Measurements from ENCODE around the gene NCK2.
"Not testable (repeated sequence)": the region's sequence is repeated elsewhere in the genome, so short reads cannot be mapped to it uniquely, and the experiment has no call there.

Gene NCK2

DNA sequence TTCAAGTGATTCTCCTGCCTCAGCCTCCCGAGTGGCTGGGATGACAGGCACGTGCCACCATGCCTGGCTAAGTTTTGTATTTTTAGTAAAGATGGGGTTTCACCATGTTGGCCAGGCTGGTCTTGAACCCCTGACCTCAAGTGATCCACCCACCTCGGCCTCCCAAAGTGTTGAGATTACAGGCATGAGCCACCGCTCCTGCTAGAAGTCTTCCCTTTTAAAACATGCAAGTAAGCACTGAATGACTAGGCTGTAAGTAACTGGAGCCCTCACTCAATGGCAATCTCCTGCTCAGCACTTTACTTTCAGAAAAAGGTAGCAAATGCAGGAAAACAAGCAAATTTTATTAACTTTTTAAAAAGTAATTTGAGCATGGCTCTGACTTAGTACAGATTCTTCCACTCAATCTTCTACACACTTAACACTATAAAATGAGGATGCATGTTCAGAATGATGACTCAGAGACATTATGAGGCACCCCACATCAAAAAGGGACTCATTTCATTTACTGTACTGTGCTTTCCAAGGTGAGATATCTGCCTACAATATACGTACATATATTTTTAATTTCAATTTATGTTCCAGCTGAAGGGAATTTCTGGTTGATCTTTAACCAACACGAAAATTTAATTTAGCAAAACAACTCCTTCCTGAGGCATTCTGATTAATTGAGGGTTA is 6.6 kb upstream of the NCK2 start:
- no peak for DNase-seq

DNA sequence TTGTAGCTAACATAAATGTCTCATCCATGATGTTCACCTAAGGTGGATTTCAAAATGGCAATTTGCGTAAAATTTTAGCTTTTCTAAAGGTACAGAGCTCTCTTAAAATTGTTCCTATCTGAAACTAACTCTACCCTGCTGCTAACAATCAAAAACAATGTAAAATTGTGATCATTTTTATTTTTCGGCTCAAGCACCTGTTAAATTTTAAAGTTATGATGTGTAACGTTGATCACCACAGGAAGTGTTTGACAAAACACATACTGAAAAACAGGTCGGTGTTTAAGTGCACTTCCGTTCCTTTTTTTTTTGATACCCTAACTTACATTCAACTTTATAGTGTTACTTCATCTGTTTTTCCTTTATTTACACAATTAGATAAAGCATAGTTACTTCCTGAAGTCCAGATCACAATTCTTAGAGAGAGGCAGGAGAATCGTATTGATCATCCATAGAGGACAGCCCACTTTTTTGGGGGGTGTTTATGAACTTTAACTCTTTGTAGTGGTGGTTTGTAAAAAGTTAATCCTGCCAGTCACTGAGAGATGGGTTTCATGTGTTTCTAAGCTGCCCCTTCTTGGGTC is 6.0 kb upstream of the NCK2 start:
- no peak for DNase-seq

- no peak for DNase-seq
Measured at GRCh38 chr2:105739426-105739825, 5.3 kb upstream of the NCK2 start.

- DNase-seq = no peak
Measured at GRCh38 chr2:105739944-105740530, 4.7 kb upstream of the NCK2 start.

- DNase-seq = no peak
Measured at GRCh38 chr2:105741174-105741573, 3.5 kb upstream of the NCK2 start.

GRCh38 chr2:105741617-105742016 is 3.1 kb upstream of the NCK2 start:
- no peak for DNase-seq

DNA sequence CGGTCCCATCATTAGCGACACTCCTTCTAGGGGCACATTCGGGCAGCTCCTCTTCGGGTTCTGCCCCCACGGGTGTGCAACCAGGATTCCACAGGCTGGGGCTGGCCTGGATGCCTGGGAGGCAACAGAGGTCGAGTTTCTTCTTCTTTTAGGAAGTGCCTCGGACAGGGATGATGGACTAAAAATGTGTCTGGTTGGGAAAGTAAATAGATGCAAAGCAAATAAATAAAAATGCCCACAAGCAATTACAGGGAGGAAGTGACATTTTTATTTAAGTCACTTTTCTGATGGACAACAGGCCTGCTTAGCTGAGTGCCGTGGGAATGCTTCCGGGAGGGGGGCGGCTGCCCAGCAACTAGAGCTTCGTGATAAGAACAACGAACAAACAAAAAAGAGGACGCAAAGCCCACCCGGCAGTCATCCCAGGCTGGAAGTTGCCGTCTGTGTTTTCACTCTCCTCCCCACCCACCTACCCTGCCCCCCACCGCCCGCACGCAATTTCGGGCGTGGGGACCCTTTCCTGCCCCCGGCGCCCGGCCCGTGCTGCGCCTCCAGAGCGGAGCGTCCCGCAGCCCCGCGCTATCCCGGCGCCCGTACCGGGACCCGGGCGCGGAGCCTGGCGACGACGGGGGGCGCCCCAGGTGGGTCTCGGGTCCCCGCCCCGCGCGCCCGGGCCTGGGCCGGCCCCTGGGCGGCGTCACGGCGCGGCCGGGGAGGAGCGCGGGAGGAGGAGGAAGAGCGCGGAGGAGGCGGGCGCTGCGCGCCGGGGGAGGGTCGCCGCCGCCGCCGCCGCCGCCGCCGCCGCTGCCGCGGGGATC is 412 bp upstream of the NCK2 start:
- DNase-seq = peak; percentile 64

GRCh38 chr2:105746177-105747080 is 1.7 kb downstream of the NCK2 start:
- DNase-seq = no peak

DNA sequence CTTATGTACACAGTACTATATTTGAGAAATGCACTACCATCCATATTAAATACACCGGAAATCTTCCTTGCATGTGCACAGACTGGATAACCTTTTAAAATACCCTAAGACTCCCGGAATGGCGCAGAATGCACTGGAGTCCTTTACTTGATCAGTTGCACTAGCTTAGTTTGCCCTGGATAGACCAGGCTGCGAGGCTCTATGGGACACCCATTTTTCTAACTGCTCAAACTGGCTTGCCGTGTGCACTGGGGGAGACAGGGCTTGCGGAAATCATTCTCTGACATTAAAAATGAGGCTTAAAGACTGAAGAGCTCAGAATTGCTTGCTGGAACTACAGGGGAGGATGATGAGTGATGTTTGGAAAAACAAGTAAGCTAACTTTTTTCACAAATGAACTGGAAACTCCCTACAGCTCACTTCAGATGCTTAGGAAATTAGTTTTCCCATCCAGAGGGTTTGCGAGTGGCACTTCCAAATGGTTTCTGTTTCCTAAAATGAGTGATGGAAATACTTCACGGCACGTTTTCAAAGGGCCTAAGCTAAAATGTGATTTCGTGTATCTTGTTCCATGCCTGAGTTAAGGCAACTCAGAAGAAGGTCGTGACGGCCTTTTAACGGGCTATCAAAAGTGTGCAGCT is 2.7 kb downstream of the NCK2 start:
- DNase-seq = no peak

- DNase-seq = no peak
Measured at GRCh38 chr2:105747991-105748390, 3.3 kb downstream of the NCK2 start.

DNA sequence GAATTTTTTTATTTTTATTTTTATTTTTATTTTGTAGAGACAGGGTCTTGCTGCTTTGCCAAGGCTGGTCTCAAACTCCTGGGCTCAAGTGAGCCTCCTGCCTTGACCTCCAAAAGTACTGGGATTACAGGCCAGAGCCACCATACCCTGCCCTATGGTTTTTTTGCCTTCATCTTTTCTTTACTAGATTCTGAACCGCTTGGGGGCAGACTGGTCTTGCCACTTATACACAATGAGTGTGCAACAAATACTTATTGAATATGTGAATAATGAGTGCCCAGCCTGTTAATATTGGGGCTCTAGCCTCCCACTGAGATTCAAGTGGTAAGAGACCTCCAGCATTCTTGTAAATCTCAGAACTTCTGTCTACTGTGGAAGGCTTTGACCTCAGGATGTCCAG is 3.9 kb downstream of the NCK2 start:
- DNase-seq = no peak

GRCh38 chr2:105749583-105750400 is 5.1 kb downstream of the NCK2 start:
- DNase-seq = peak; percentile 22

DNA sequence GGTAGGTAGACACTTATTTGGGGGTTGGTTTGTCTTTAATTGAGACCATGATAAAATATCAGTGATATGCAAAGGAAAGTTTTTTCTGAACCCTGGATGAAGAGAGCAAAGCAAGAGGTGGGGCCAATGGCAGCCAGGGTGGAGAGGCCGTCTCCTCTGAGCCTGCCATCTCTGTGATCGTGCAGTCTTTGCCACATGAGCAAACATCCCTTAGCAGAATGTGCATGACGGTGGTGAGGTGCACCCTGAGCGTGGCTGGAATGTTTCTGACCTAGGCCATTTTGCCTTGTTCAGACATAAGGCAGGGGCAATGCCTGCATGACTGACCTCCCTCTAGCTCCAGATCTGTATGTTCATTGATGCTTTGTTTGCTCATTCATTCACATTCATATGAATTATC is 6.0 kb downstream of the NCK2 start:
- DNase-seq = no peak

DNA sequence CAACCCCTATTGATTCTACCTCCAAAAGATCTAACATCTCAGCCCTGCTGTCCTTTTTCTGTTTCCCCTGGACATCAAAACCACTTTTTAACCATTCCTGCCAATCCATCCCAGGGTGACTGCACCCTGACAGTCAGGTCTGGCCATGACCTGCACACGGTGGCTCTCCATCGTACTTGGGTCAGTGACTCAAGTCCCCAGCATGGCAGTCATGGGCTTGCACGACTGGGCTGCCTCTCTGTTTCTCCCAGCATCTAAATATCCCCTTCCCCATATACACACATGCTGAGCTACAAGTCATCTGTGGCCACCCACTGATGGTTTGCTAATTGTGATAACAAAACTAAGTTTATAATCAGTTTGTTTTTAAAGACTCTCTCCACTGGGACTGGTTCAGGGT is 6.6 kb downstream of the NCK2 start:
- no peak for DNase-seq

- DNase-seq = no peak
Measured at GRCh38 chr2:105752691-105753358, 8.1 kb downstream of the NCK2 start.

- no peak for DNase-seq
Measured at GRCh38 chr2:105753380-105753779, 8.7 kb downstream of the NCK2 start.

- DNase-seq = no peak
Measured at GRCh38 chr2:105754011-105754410, 9.3 kb downstream of the NCK2 start.

DNA sequence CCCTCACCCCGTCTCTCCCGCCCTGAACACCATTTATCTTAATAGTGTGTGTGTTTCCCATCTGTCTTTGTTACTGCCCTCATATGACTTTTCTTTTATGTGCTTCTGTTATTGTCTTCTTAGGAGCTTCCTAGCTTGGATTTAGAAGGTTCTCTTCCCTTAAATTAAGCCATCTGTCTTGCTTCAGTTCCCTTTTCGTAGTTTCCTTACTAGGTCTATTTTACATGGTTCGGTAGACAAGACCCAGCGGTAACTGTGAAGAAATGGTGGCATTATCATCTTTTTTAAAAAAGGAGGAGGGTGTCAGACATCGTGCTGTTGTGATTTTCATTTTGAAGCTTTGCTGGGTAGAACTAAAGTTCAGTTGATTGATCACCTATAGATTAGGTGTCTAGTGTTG is 10.3 kb downstream of the NCK2 start:
- DNase-seq = no peak

DNA sequence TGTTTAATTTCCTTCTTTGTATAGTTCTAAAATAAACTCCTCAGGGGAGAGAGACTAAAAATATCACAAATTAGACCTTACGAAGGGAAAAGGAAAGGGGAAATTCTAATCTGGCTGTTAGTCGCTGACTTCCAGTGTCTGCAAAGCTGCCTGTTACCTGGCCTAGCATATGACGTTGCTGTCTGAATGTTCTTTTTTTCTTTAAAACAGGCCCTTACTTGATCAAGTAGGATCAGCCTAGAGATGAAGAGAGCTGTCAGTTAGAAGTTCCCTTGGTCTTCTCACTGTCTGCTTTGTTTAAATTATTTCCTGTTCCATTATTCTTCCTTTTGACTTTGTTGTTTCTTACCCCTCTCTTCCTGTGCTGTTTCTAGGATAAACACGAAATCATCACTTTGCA is 11.2 kb downstream of the NCK2 start:
- no peak for DNase-seq

- DNase-seq = no peak
Measured at GRCh38 chr2:105756435-105756834, 11.7 kb downstream of the NCK2 start.

- not testable (repeated sequence) for DNase-seq
Measured at GRCh38 chr2:105756865-105757264, 12.2 kb downstream of the NCK2 start.

All from fibroblast of skin of right quadriceps (primary cell).